Measurements from ENCODE around the gene SCLY.

DNA sequence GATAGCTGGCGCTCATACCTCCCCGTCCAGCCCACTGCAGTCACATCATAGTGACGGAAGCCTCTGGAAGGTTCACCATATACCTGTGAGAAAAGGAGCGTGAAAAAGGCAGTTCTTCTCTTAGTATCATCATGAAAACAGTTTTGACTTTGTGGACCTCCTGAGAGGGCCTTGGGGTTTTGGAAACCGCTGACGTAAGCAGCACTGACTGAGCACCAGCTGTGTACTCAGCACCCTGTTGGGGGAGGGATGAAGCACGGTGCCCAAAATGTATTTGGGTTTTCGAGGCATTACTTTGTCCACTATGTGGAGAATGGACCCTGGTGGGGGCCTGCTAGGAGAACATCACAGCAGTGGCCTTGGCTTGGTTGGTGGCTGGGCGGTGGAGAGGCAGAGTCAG, 5.4 kb downstream of the SCLY start:
- TF ChIP-seq POLR2A (IDR thresholded peaks at IDR 0.05): no peak
- TF ChIP-seq, protein P1, sequence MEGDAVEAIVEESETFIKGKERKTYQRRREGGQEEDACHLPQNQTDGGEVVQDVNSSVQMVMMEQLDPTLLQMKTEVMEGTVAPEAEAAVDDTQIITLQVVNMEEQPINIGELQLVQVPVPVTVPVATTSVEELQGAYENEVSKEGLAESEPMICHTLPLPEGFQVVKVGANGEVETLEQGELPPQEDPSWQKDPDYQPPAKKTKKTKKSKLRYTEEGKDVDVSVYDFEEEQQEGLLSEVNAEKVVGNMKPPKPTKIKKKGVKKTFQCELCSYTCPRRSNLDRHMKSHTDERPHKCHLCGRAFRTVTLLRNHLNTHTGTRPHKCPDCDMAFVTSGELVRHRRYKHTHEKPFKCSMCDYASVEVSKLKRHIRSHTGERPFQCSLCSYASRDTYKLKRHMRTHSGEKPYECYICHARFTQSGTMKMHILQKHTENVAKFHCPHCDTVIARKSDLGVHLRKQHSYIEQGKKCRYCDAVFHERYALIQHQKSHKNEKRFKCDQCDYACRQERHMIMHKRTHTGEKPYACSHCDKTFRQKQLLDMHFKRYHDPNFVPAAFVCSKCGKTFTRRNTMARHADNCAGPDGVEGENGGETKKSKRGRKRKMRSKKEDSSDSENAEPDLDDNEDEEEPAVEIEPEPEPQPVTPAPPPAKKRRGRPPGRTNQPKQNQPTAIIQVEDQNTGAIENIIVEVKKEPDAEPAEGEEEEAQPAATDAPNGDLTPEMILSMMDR (IDR thresholded peaks at IDR 0.05): no peak
